B cell (primary cell): ENCODE data around the gene BPIFB3.
"Not testable (repeated sequence)": the region's sequence is repeated elsewhere in the genome, so short reads cannot be mapped to it uniquely, and the experiment has no call there.

Source experiments
- CTCF ChIP-seq: fragments of 200-600 bp; IDR thresholded peaks from one replicate; pipeline ENCODE4 v1.8.0; 2022; ENCODE audit warnings: antibody characterized with exemption, mild to moderate bottlenecking
- EZH2 ChIP-seq: IDR thresholded peaks from 2 replicates; pipeline ENCODE4 v1.6.1; 2012; ENCODE audit warnings: borderline replicate concordance, low read depth, mild to moderate bottlenecking, moderate library complexity, low read length; ENCODE audit not compliant: insufficient read depth, poor library complexity, severe bottlenecking

- TF ChIP-seq CTCF, EZH2: not testable (repeated sequence)
These were observed 8.5 kb upstream of the BPIFB3 start for GRCh38 chr20:33045129-33045721.
